GM15510 (cell line): ENCODE measurements around the gene SPPL3.

Experiments used
- POLR2A ChIP-seq: IDR thresholded peaks from 3 replicates; pipeline ENCODE4 v1.6.1; 2011; ENCODE audit warnings: borderline replicate concordance; ENCODE audit not compliant: insufficient read length; ENCODE audit errors: extremely low read depth

SPPL3 gene

GRCh38 chr12:120798696-120799095 lies 105.5 kb downstream of the SPPL3 start:
- no peak for TF ChIP-seq POLR2A

GRCh38 chr12:120797677-120798642 lies 106.2 kb downstream of the SPPL3 start:
- TF ChIP-seq POLR2A = no peak

GRCh38 chr12:120795441-120796178 lies 108.5 kb downstream of the SPPL3 start:
- no peak for TF ChIP-seq POLR2A

GRCh38 chr12:120793357-120793756 lies 110.8 kb downstream of the SPPL3 start:
- TF ChIP-seq POLR2A = no peak

GRCh38 chr12:120791669-120792176 lies 112.4 kb downstream of the SPPL3 start:
- TF ChIP-seq POLR2A = no peak

- TF ChIP-seq POLR2A = no peak
Observed at GRCh38 chr12:120790114-120790513, 114.0 kb downstream of the SPPL3 start.

GRCh38 chr12:120787889-120788288 lies 116.3 kb downstream of the SPPL3 start:
- no peak for TF ChIP-seq POLR2A

GRCh38 chr12:120784804-120785203 lies 119.4 kb downstream of the SPPL3 start:
- TF ChIP-seq POLR2A = no peak

- TF ChIP-seq POLR2A = no peak
Observed at GRCh38 chr12:120783197-120783596, 121.0 kb downstream of the SPPL3 start.

- no peak for TF ChIP-seq POLR2A
Observed at GRCh38 chr12:120775862-120776552, 128.2 kb downstream of the SPPL3 start.

- TF ChIP-seq POLR2A = no peak
Observed at GRCh38 chr12:120774169-120774916, 129.8 kb downstream of the SPPL3 start.

GRCh38 chr12:120771097-120771496 lies 133.1 kb downstream of the SPPL3 start:
- no peak for TF ChIP-seq POLR2A

- no peak for TF ChIP-seq POLR2A
Observed at GRCh38 chr12:120767071-120768024, 136.8 kb downstream of the SPPL3 start.
